Measurements from ENCODE around the gene ATP6AP1.
A peak's percentile ranks its signal among the peaks of the same experiment; 100 is the strongest.

Gene ATP6AP1

GRCh38 chrX:154430916-154431315 lies 2.4 kb downstream of the ATP6AP1 start:
- no peak for DNase-seq

- no peak for DNase-seq
These were observed 2.9 kb downstream of the ATP6AP1 start for GRCh38 chrX:154431341-154431740.

GRCh38 chrX:154432210-154432609 lies 3.7 kb downstream of the ATP6AP1 start:
- DNase-seq = no peak

- no peak for DNase-seq
These were observed 5.1 kb downstream of the ATP6AP1 start for GRCh38 chrX:154433605-154434004.

GRCh38 chrX:154434394-154435168 lies 6.1 kb downstream of the ATP6AP1 start:
- no peak for DNase-seq

DNA sequence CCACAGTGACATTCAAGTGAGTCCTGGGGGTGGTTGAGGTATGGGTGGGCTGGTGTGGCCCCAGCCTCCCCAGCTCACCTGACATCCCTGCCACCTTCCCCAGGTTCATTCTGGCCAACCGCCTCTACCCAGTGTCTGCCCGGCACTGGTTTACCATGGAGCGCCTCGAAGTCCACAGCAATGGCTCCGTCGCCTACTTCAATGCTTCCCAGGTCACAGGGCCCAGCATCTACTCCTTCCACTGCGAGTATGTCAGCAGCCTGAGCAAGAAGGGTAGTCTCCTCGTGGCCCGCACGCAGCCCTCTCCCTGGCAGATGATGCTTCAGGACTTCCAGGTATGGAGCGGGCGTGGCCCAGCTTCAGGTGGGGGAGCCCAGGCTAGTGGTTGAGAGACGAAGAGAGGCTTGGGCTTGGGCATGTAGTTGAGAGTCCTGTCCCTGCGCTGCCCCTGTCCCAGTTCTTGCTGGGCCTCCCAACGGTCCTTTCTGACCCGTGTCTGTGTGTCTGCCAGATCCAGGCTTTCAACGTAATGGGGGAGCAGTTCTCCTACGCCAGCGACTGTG lies 6.8 kb downstream of the ATP6AP1 start:
- no peak for DNase-seq

DNA sequence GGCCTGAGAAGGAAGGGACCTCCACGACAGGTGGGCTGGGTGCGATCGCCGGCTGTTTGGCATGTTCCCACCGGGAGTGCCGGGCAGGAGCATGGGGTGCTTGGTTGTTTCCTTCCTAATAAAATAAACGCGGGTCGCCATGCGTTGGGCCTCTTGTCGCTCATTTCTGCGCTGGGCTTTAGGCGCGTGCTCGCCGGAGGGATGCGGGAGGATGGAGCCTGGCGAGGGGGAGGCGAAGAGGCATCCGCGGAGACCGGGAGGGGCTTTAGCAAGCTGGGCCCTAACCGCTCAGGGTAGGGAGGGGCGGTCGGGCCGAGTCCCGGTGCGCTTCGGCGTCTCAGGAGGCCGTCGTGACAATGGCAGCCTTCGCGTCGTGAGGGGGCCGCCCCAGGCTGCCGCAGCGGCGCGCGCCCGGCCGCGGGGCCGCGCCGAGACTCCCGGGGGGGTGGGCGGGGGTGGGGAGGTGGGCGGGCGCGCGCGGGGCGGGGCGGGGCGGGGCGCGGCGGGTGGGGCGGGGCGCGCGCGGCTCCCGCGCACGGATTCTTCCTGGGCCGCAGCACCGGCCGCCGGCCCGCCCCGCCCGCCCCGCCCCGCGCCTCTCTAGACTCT lies 8.0 kb downstream of the ATP6AP1 start:
- DNase-seq = peak; percentile 55

DNA sequence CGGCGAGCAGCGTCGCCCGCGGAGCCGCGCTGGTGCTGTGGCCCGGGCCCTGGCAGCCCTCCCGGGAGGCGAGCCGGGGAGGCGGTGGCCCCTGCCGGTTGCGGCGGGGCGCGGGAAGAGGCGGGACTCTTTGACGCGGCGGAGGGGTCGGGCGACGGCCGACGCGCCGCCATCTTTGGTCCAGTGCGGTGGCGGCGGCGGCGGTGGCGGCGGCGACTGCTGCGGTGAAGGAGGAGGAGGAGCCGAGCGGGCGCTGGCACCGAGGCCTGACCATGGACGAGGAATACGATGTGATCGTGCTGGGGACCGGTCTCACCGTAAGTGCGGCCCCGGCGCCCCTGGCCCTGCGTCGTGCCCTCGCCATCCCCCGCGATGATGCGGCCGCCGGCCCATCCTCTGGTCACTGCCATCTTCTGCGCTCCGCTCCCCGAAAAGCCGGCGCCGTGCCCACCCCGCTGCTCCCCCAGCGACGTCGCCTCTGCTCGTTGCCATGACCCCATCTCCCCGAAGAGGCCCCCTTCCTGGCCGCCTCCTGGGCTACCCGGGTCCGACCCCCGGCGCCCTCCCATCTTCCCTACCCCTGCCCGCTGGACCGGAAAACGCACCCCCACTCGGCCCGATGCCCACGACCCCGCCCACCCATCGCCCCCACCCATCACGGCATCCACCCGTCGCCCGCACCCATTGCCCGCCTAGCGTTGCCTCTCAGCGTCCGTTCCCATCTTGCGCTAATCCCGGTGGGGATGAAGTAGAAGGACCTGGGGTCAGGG lies 8.7 kb downstream of the ATP6AP1 start, which contains the start of gene GDI1:
Gene GDI1, plus strand, starts transcription at position 172 of the 770 bp plus-strand sequence. Its CDS starts 101 bp downstream, at position 273.
- peak; percentile 57 for DNase-seq

- DNase-seq = no peak
These were observed 9.8 kb downstream of the ATP6AP1 start for GRCh38 chrX:154437971-154438893.

GRCh38 chrX:154439841-154440240 lies 11.4 kb downstream of the ATP6AP1 start:
- no peak for DNase-seq

GRCh38 chrX:154440623-154441357 lies 12.3 kb downstream of the ATP6AP1 start:
- DNase-seq = no peak

GRCh38 chrX:154441564-154441963 lies 13.1 kb downstream of the ATP6AP1 start:
- peak; percentile 26 for DNase-seq

DNA sequence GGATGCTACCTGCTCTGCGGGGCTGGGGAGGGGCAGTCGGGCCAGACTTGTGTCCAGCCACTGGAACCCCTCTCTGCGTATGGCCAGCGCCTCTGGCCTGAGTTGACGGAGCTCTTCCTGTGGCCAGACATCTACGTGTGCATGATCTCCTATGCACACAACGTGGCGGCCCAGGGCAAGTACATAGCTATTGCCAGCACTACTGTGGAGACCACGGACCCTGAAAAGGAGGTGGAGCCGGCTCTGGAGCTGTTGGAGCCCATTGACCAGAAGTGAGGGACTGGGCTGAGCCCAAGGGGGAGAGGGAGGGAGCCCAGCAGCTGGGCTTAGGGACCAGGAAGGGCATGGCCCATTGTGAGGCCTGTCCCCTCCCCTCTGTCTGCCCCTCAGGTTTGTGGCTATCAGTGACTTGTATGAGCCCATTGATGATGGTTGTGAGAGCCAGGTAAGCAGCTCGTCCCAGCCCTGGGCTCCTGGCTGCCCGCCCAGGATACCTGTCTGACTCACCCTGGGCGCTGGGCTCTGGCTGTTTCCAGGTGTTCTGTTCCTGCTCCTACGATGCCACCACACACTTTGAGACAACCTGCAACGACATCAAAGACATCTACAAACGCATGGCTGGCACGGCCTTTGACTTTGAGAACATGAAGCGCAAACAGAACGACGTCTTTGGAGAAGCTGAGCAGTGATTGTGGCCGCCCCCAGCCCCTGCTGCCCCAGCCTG lies 13.7 kb downstream of the ATP6AP1 start:
- no peak for DNase-seq

GRCh38 chrX:154443479-154443910 lies 15.0 kb downstream of the ATP6AP1 start:
- DNase-seq = no peak

DNA sequence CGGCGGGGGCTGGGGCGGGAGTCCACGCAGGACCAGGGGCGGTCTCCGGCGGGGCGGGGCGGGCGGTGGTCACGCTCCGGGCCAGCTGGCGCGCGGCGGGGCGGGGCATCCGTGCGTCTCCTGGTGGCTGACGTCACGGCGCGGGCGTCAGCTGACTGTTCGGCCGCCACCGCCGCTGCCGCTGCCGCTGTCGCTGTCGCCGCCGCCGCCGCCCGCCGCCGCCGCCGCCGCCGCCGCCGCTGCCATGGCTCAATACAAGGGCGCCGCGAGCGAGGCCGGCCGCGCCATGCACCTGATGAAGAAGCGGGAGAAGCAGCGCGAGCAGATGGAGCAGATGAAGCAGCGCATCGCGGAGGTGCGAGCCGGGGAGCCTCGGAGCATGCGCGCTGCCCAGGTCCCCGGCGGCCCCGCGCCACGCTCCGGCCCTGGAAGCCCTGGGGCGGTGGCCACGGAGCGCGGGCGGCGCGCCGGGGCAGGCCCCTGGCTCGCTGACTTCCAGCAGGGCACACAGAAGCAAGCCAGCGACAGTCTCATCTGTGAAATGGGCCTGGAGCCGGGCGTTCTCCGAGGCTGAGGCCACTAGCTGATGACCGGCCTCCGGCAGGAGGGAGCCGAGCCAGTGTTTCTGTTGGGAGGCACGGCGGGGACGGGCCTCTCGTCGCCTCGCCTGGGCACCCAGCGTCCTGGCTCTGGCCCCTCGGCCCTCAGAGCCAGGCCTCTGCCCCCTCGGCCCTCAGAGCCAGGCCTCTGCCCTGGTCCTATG lies 15.7 kb downstream of the ATP6AP1 start, which contains the start of gene FAM50A:
Gene FAM50A, plus strand, starts transcription at position 150 of the 763 bp plus-strand sequence. Its CDS starts 95 bp downstream, at position 245.
- peak; percentile 67 for DNase-seq

DNA sequence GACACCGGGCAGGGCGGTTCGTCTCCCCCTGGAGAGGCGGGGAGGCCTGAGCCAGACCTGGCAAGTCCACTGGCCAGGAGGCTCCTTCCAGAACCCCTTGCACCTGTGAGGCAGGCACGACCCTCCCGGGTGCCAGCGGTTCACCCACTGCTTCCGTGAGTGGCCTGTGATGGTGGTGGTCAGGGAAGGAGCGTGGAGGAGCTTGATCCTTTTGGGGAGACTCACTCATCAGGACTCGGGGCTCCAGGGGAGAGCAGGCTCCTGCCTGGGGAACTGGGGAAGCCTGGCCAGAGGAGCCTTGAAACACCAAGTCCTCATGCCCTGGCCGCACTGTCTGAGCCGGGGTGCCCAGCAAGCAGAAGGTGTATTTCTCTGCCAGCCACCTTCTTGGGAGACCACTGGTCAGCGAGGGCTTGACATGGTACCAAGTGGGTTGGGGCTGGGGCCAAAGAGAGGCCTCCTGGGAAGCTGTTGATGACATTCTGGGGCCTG lies 16.3 kb downstream of the ATP6AP1 start:
- no peak for DNase-seq

DNA sequence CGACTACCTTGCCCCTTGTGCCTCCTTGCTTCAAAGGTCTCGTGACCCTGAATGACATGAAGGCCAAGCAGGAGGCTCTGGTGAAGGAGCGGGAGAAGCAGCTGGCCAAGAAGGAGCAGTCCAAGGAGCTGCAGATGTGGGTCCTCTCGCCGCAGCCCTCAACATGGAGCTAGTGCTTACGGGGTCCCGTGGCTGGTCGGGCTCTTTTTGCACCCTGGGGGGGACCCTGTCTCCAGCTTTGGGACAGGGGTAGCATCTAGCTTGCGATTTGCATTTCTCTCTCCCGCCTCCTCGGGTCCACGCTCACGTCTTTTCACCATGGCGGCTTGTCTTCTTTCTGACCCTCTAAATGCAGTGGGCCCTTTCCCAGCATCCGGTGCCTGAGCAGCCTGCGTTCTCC lies 17.3 kb downstream of the ATP6AP1 start:
- no peak for DNase-seq

- no peak for DNase-seq
These were observed 18.0 kb downstream of the ATP6AP1 start for GRCh38 chrX:154446430-154446829.

GRCh38 chrX:154448484-154448883 lies 20.0 kb downstream of the ATP6AP1 start:
- no peak for DNase-seq
